Measurements from ENCODE around the gene AADACL3. TPM values are rescaled to one million over a fixed set of nuclear protein-coding genes. Genes with fewer than 3 reads are reported as not detected.

AADACL3 gene
- total RNA-seq, 2 experiments from 2014 or later, result not detected

- H3K4me1 Mint-ChIP-seq (ENCODE audit: low read depth), result no peaks in the 10 kb centered on the region
- no peak overlapping the region for H3K4me3 Mint-ChIP-seq
- H3K27me3 ChIP-seq (ENCODE audit: control insufficient read depth in 1 of 2, insufficient read depth in 2 of 2, low read length in 2 of 2), result peaks cover under 1 to 13% of the 10 kb centered on the region in 2 experiments
- no peaks in the 10 kb centered on the region for H3K4me1 ChIP-seq (ENCODE audit: insufficient read depth, low read length)
- H3K9me3 Mint-ChIP-seq, result peaks cover 5% of the 10 kb centered on the region
- no peak overlapping the region for H3K27ac ChIP-seq (ENCODE audit: low read depth in 1 of 2, low read length in 2 of 2)
- DNase-seq, result no peak
- peaks cover 4% of the 10 kb centered on the region for H3K36me3 Mint-ChIP-seq (ENCODE audit: low read depth)
- H3K4me3 ChIP-seq (ENCODE audit: low read length), result no peak overlapping the region
- POLR2A ChIA-PET, result no interaction called here
- H3K27ac Mint-ChIP-seq, result no peak overlapping the region
- no peak for ATAC-seq (ENCODE audit: poor library complexity)
- TF ChIP-seq CTCF (IDR thresholded peaks at IDR 0.05), result no peak
- H3K36me3 ChIP-seq (ENCODE audit: insufficient read depth, low read length), result no peaks in the 10 kb centered on the region
- CTCF ChIA-PET, result no interaction called here
- intact Hi-C loops (cut with DNase I, micrococcal nuclease), result no loop called here
- H3K9me3 ChIP-seq (ENCODE audit: control insufficient read depth in 1 of 2, insufficient read depth in 1 of 2, low read length in 2 of 2), result peaks cover 4 to 5% of the 10 kb centered on the region in 2 experiments
- peaks cover 64% of the 10 kb centered on the region for H3K27me3 Mint-ChIP-seq
Observed at GRCh38 chr1:12678820-12679219, 37.1 kb upstream of the AADACL3 start.

GRCh38 chr1:12690156-12690555 is 25.8 kb upstream of the AADACL3 start:
- ChIA-PET POLR2A (no interaction called here), CTCF (no interaction called here)
- H3K36me3 Mint-ChIP-seq (ENCODE audit: low read depth), result no peaks in the 10 kb centered on the region
- H3K4me3 ChIP-seq (ENCODE audit: low read length), result no peak overlapping the region
- DNase-seq, result no peak
- no peak for TF ChIP-seq CTCF (IDR thresholded peaks at IDR 0.05)
- no peak overlapping the region for H3K4me3 Mint-ChIP-seq
- H3K4me1 ChIP-seq (ENCODE audit: insufficient read depth, low read length), result no peaks in the 10 kb centered on the region
- no peaks in the 10 kb centered on the region for H3K36me3 ChIP-seq (ENCODE audit: insufficient read depth, low read length)
- H3K4me1 Mint-ChIP-seq (ENCODE audit: low read depth), result no peaks in the 10 kb centered on the region
- H3K27me3 Mint-ChIP-seq, result peaks cover 25% of the 10 kb centered on the region
- intact Hi-C loops (cut with DNase I, micrococcal nuclease), result no loop called here
- no peak overlapping the region for H3K27ac Mint-ChIP-seq
- no peaks in the 10 kb centered on the region for H3K9me3 ChIP-seq (ENCODE audit: control insufficient read depth in 1 of 2, insufficient read depth in 1 of 2, low read length in 2 of 2)
- H3K27me3 ChIP-seq (ENCODE audit: control insufficient read depth in 1 of 2, insufficient read depth in 2 of 2, low read length in 2 of 2), result peaks cover 0 to 5% of the 10 kb centered on the region in 2 experiments
- no peak overlapping the region for H3K27ac ChIP-seq (ENCODE audit: low read depth in 1 of 2, low read length in 2 of 2)
- no peak for ATAC-seq (ENCODE audit: poor library complexity)
- no peaks in the 10 kb centered on the region for H3K9me3 Mint-ChIP-seq

- Mint-ChIP-seq H3K9me3 (no peaks in the 10 kb centered on the region), H3K4me3 (no peak overlapping the region), H3K27ac (no peak overlapping the region), H3K27me3 (peaks cover 32% of the 10 kb centered on the region), H3K4me1 (ENCODE audit: low read depth) (no peaks in the 10 kb centered on the region), H3K36me3 (ENCODE audit: low read depth) (no peaks in the 10 kb centered on the region)
- Histone ChIP-seq H3K36me3 (ENCODE audit: insufficient read depth, low read length) (no peaks in the 10 kb centered on the region), H3K9me3 (ENCODE audit: control insufficient read depth in 1 of 2, insufficient read depth in 1 of 2, low read length in 2 of 2) (no peaks in the 10 kb centered on the region), H3K27ac (ENCODE audit: low read depth in 1 of 2, low read length in 2 of 2) (no peak overlapping the region), H3K27me3 (ENCODE audit: control insufficient read depth in 1 of 2, insufficient read depth in 2 of 2, low read length in 2 of 2) (peaks cover 0 to 2% of the 10 kb centered on the region in 2 experiments), H3K4me1 (ENCODE audit: insufficient read depth, low read length) (no peaks in the 10 kb centered on the region), H3K4me3 (ENCODE audit: low read length) (no peak overlapping the region)
- DNase-seq, result no peak
- ChIA-PET CTCF (no interaction called here), POLR2A (no interaction called here)
- TF ChIP-seq CTCF (IDR thresholded peaks at IDR 0.05), result no peak
- intact Hi-C loops (cut with DNase I, micrococcal nuclease), result no loop called here
- ATAC-seq (ENCODE audit: poor library complexity), result no peak
Observed at GRCh38 chr1:12692967-12693782, 22.7 kb upstream of the AADACL3 start.

Data from CD4-positive, alpha-beta T cell (primary cell).